Fibroblast of skin of right quadriceps (primary cell): ENCODE results near the gene MAP3K3.
A peak's percentile ranks its signal among the peaks of the same experiment; 100 is the strongest.

Experiments used
- DNase-seq: peaks from one replicate; pipeline ENCODE4 v3.0.0-alpha.2; 2013

The MAP3K3 gene

DNA sequence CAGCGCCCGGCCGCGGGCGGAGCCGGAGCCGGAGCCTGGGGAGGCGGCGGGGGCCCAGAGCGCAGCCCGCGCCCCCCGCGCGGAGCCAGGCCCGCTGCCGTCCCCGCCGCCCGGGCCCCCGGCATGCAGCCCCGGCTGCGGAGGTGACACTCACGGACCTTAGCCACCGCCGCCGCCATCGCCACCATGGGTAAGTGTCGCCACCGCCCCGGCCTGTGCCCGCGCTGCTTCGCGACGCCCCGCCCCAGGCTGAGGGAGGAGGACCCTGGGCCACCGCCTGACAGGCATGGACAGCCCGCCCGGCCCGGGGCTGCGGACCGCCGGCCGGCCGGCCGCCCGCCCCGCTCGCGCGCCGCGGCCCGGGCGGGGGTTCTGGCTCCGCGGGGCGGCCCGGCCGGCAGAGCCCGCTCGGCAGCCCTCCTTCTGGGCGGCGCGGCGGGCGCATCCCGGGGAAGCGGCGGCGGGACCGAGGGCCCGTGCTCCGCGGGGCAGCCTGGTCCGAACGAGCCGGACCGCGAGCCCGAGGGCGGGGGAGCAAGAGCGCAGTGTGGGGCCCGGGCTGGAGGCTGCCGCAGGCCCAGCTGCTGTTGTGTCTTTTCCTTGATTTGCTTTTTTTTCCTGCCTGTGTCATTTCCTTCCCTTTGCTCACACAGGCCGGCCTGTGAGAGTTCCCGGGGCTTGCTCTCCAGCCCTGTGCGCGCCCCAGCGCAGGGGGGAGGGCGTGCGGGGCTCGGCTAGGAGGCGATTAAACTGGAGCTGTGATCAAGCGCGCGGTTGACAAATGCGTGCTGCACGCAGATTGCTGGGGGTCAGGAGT is 565 bp downstream of the MAP3K3 start:
- DNase-seq = peak; percentile 49

GRCh38 chr17:63623786-63624530 is 1.7 kb downstream of the MAP3K3 start:
- DNase-seq = no peak

DNA sequence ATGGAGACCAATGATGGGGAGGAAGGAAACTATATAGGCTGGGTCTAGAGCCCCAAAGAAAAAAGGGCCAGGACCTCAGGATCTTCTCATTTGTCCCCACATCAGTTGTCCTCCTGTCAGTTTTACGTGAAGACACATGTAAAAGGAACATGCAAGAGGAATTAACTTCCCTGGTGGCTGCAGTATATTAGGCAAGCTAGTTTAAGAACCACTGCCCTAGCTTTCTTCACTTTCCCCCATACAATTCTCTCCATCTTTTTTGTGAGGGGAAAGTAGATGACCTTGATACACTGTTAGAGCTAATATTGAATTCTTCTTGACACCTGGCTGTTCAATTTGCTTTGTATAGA is 2.3 kb downstream of the MAP3K3 start:
- DNase-seq = no peak

GRCh38 chr17:63626551-63627180 is 4.4 kb downstream of the MAP3K3 start:
- DNase-seq = no peak

DNA sequence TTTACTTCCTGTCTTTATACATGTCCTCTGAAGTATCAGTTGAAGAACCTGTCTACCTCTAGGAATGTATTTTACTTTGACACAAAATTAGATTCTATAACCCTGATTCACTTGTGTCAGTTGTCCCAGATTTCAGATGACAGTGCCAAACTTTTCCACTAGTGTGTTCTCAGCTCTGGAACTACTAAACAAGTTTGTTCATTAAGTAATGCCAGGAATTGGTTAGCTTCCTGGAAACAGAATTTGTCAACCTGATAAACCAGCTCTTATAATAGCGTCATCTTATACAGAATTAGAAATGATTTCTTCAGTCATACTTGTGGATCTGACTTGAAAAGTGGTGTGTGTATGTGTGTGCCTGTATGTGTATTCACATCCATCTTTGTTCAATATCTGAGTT is 7.4 kb downstream of the MAP3K3 start:
- DNase-seq = no peak

GRCh38 chr17:63631062-63631461 is 8.8 kb downstream of the MAP3K3 start:
- DNase-seq = no peak

DNA sequence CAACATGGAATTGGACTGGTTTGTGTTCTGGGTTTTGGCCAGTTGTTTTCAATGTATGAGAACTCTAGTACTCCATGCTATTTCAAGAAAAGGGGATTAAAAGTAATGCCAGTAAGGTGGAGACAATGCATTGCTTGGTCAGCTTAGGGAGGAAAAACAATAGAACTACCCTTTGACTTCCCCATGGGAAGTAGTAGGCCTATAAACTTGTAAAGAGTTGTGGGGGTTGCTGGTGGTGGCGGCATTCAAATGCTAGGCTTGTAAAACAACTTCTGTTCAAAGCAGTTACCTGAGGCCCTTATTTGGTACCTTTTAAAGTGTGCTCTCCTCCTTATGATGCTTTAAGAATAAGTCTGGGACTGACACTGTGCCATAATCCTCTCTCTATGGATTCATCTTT is 9.4 kb downstream of the MAP3K3 start:
- no peak for DNase-seq

DNA sequence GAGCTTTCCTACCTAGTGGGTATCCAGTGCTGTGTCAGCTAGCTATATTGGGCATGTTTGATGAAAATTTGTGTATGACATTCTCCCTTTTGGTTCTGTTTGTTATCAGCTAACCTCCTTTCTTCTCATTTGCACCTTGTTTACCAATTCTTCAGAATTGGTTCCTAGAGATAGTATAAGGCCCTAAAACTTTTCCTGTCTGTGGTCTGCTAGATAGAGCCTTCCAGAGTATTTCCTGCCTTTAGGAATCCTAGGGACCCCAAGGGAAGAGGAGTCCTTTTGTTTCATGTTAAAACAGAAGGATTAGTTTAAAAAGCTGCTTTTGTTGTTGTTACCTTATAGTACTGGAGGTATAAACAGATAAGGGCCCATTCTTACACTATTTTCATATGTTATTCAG is 11.5 kb downstream of the MAP3K3 start:
- DNase-seq = no peak

- no peak for DNase-seq
Observed at GRCh38 chr17:63634163-63634562, 11.9 kb downstream of the MAP3K3 start.

GRCh38 chr17:63634816-63635215 is 12.6 kb downstream of the MAP3K3 start:
- DNase-seq = peak; percentile 29

DNA sequence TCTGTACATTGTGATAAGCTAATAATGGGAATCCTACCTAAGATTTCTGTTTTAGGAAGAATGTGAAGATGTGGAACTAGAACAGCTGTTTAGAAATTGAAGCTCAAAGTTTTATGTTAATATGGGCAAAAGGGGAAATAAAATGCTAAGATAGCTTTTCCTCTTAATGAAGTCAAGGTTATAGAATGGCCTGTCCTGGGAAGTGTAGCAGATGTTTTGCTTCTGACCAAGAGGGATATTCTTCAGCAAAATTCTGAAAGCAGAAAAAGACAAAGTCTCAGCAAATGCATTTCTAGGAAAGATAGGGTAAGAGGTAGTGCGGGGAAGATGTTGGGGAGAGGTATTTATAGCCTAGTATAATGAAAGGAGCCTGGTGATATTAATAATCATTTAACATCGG is 13.1 kb downstream of the MAP3K3 start:
- DNase-seq = no peak

- DNase-seq = no peak
Observed at GRCh38 chr17:63635787-63636186, 13.6 kb downstream of the MAP3K3 start.

- DNase-seq = no peak
Observed at GRCh38 chr17:63639125-63639524, 16.9 kb downstream of the MAP3K3 start.

GRCh38 chr17:63640038-63640437 is 17.8 kb downstream of the MAP3K3 start:
- DNase-seq = no peak

DNA sequence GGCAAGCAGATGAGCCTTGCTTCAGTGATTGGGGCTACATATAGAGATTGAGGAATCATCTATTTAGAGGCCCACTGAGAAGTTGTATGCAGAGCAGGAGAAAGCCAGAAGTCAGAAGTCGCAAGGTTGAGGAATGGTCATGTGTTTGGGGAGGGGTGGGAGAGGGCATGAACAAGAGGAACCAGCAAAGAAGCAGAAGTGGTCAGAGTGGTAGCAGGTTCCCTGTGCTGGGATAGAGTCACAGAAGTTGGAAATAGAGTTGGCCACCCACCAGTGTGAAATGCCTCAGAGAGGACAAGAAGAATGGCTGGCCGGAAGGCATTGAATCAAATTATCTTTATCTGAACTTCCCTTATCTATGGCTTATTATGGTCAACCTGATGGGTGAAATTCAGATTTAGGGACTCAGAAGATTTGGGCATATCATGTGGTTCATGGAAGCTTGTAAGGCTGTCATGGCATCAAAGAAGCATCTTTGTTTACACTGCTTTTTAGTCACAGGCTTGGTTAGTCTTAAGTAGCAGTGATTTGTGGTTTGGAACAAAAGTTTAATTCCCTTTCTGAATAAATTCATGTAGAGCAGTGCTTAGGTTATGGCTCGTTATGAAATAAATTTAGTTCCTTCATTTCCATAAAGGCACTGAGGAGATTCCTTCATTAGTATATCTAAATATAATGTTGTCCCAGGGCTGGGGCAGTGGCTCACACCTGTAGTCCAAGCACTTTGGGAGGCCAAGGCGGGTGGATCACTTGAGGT is 19.7 kb downstream of the MAP3K3 start:
- no peak for DNase-seq

GRCh38 chr17:63644846-63645245 is 22.6 kb downstream of the MAP3K3 start:
- DNase-seq = no peak

DNA sequence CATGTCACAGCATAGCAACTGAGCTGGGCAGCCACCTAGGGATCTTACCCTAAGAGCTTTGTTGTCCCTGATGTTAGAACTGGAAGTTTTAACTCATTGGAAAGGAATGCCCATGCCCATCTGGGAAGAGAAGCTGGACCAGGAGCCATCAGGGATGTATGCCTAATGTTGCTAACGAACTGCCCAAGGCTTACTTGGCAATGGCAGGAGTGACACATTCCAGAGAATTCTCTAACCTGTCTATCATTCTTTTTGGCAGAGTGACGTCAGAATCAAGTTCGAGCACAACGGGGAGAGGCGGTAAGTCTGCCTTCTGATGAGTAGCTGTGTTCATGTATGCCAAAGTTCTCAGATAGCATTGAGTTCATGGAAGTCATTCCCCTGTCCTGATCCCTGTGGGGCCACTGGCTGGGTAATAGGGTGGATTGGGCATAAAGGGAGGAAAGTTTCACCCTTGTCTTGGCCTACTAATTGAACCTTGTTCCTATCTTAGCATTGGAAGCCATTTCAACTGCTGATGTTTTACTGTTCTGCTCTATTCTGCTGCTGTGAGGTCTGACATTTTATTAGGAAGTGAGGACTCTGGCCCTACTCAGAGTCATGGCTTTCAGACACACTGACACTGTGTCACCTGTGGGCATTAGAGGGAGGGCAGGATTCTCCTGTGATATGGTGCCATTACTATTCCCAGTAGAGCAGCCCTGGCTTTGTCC is 23.7 kb downstream of the MAP3K3 start:
- DNase-seq = no peak

- DNase-seq = no peak
Observed at GRCh38 chr17:63646488-63646806, 24.2 kb downstream of the MAP3K3 start.

DNA sequence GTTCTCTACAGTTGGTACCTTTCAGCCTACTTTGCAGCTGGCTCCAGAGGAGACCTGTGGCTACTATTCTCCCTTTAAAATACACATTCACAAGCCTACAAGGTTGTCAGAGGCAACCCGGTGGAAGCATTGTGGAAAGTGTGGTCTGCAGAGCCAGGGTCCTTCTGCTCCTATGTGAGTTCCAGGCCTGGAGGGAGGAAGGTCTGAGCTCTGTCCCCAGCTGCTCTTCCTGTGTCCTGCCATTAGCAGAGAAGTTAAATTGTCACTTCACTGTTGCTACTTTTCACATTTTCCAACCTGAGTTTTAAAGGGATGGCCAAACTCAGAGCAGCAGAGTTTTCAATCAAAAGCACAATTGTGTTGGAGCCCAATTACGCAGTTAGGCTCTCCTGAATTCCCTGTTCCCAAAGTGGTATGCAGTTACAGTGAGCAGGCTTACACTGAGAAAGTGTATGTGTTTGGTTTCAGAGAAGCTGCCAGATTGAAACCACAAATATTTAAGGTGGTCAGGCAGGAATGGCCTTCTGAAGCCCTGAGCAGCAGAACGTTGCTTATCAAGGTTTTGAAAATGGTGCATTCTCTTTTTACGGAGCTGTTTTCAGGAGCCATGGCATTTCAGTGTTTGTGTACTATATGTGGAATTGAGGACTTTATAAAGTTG is 25.0 kb downstream of the MAP3K3 start:
- DNase-seq = peak; percentile 56

- no peak for DNase-seq
Observed at GRCh38 chr17:63647936-63648335, 25.7 kb downstream of the MAP3K3 start.

DNA sequence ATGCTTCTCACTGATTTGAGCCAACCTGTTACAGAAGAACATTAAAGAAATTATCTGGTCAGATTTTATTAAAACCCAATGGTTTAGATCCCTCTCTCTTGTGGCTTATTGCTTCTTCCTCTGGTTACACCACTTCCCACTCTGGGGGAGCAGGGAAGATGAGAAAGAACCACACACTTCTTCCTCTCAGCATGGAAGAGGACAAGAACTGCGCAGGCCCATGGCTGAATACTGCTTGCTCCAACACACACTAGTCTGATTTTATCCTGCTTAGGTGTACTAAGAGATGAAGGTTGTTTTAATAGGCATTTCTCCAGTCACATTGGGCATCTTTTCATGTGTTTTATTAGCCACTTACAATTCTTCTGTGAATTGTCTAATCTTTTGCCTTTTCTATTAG is 27.6 kb downstream of the MAP3K3 start:
- DNase-seq = no peak

DNA sequence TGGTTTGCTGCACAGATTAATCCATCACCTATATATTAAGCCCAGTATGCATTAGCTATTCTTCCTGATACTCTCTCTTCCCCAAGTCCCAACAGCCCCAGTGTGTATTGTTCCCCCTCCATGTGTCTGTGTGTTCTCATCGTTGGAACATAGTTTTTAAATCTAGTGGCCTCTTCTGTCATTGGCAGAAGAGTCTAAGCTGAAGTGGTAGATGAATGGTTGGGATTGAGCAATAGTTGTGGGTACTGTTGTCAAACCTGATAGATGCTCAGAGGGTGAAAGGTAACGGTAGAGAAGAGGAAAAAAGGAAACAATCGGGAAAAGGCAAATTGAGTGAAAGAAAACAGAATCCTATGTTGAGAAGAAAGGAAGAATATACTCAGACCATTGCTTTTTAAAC is 29.9 kb downstream of the MAP3K3 start:
- no peak for DNase-seq
